Adrenal gland (tissue), 12 donors: Measurements from ENCODE around the gene TP53RK. TPM values are rescaled to one million over a fixed set of nuclear protein-coding genes. Genes with fewer than 3 reads are reported as not detected.
A peak's percentile ranks its signal among the peaks of the same experiment; 100 is the strongest.

Experiments
- DNase-seq, 7 donors: peaks; one replicate each; pipeline ENCODE4 v3.0.0-alpha.2; 2019 to 2020
- H3K27ac ChIP-seq, 5 donors: fragments of 200-600 bp; sonication (generic) in 4 of 5; 1 replicate in 3 of 5; 2 replicates in 2 of 5; pipeline versions ENCODE4 v1.5.1 to v1.8.0; 2016 to 2020; ENCODE audit warnings: mild to moderate bottlenecking in 1 of 5
- H3K27me3 ChIP-seq: fragments of 200-600 bp; 2 replicates; pipeline ENCODE4 v1.8.0; 2021
- H3K36me3 ChIP-seq, 2 donors: fragments of 200-600 bp; replicated peaks in 1 of 2; 1 replicate in 1 of 2; 2 replicates in 1 of 2; pipeline versions ENCODE4 v1.5.1 to v1.8.0; 2018 to 2022
- H3K4me1 ChIP-seq, 2 donors: fragments of 200-600 bp; replicated peaks in 1 of 2; 1 replicate in 1 of 2; 2 replicates in 1 of 2; pipeline versions ENCODE4 v1.5.1 to v1.8.0; 2018 to 2021
- H3K4me3 ChIP-seq, 4 donors: fragments of 200-600 bp; sonication (generic) in 3 of 4; one replicate each; pipeline ENCODE4 v1.5.1; 2016 to 2018
- H3K9me3 ChIP-seq, 3 donors: fragments of 200-600 bp; sonication (generic) in 1 of 3; replicated peaks in 1 of 3; 1 replicate in 2 of 3; 2 replicates in 1 of 3; pipeline versions ENCODE4 v1.5.1 to v1.8.0; 2016 to 2021
- CTCF ChIP-seq, 6 experiments: fragments of 450-650 bp in 4 of 6; fragments of 200-600 bp in 2 of 6; sonication (generic) in 1 of 6; IDR thresholded peaks; 1 replicate in 5 of 6; 2 replicates in 1 of 6; pipeline versions ENCODE4 v1.5.1 to v1.8.0; 2016 to 2021; ENCODE audit warnings: antibody characterized with exemption in 6 of 6, mild to moderate bottlenecking in 2 of 6, moderate library complexity in 1 of 6
- POLR2A ChIP-seq, 2 donors: fragments of 450-650 bp; IDR thresholded peaks; one replicate each; pipeline ENCODE4 v1.6.1; 2017; ENCODE audit warnings: antibody characterized with exemption in 2 of 2, mild to moderate bottlenecking in 2 of 2, moderate library complexity in 1 of 2
- WGBS, 4 donors: extraction: QIAGEN DNeasy Blood & Tissue Kit in 2 of 4; methylation state at CpG; one replicate each; pipeline versions ENCODE4 v1.1.5 to v1.1.7; 2013 to 2017; 5-methylcytosine and 5-hydroxymethylcytosine counted together
- intact Hi-C, 2 donors: fragments of 100-400 bp; cut with DNase I; formaldehyde crosslinking; loops; one replicate each; pipeline versions ENCODE4 v1.14.1 to v1.15.0; 2022 to 2023
- polyA plus RNA-seq, 3 donors: library from polyadenylated mRNA; stranded (reverse); fragments of 200-250 nt in 2 of 3; fragments of 350-450 nt in 1 of 3; fragmentation: Illumina TruSeq in 1 of 3; extraction: RNeasy Lipid Tissue Mini Kit (QIAGEN cat#74804) in 1 of 3; gene quantifications; one replicate each; pipeline ENCODE4 v1.2.3, GENCODE V29; 2013 to 2014
- total RNA-seq, 9 donors: library from RNA; depleted of rRNA in 4 of 9; stranded (reverse); fragments of >200 nt in 4 of 9; fragments of 120-200 nt in 1 of 9; fragmentation: NEBNext Ultra II Directional in 1 of 9; extraction: Animal tissue kit (Norgen Biotek cat#: 25700) in 1 of 9; gene quantifications; one replicate each; pipeline versions ENCODE4 v1.1.0 to v1.2.4, GENCODE V29; 2013 to 2023
- donor health status: healthy with polysubstance abuse.
- donor health status: Bipolar disorder and iron deficiency.
- donor health status: DM: yes; HTN: yes; CAD: no.
- donor health status: DM: no; HTN: no; CAD: no.
- donor health status: DM: no; HTN: no; CAD: no.
- donor health status: DM: yes; HTN: yes; CAD: no.

Gene TP53RK
- total and polyA plus RNA-seq, 12 donors, result 8.9 to 35.0 (median 16.9) TPM

DNA sequence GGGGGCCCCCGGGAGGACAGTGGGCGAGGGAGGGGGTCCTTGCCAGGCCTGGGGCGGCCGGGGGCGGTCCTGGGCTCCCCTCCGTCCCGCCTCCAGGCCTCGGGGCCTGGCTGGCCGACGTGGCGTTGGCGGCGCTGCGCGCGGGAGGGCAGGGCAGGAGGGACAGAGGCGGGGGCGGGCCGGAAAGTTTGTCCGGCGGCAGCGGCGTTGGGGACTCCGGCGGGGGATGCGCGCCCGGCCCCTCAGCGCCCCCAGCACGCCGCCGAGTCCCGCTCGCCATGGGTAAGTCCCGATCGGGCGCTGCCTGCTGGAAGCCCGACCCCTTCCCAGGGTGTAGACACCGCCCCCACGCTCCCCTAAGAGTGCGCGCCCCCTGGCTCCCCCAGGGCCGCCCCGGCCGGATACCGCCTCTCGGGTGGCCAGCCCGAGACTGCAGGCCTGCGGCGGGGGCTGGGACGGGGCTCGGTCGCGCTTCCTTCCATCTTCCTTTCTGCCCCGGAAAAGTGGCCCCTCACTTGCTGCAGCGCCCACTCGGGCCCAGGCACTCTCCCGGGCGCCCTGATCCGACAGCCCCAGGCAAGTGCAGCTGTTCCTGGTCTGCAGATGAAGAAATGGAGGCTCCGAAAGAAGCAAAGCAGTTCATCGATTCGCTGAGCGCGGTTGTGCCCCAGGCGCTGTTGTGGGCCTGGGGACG is 20.4 kb upstream of the TP53RK start, which contains the start of gene SLC2A10:
Gene SLC2A10 (plus strand): TSS at position 191 of the 694 bp plus-strand sequence. CDS start 88 bp downstream, at position 279.
- intact Hi-C loops, result no loop called here
- no peaks in the 10 kb centered on the region for H3K9me3 ChIP-seq
- H3K36me3 ChIP-seq, result no peaks in the 10 kb centered on the region
- TF ChIP-seq CTCF (IDR thresholded peaks at IDR 0.05), result no peak
- peak in 1 of 2 donors; percentile 15 for TF ChIP-seq POLR2A (IDR thresholded peaks at IDR 0.05)
- 1 to 10% (median 2%) methylated on average over 7 to 67 of the region's 67 CpGs for WGBS, 4 donors
- H3K4me1 ChIP-seq, result peaks cover 0 to 13% of the 10 kb centered on the region in 2 donors
- peak within 1 kb of the TSS in 3 of 4 donors; percentile 53 to 74 (median 64) for H3K4me3 ChIP-seq
- H3K27me3 ChIP-seq, result no peaks in the 10 kb centered on the region
- peak within 1 kb of the TSS in 4 of 5 donors; percentile 28 to 91 (median 54) for H3K27ac ChIP-seq
- DNase-seq, result peak; percentile 29 to 63 (median 40)

GRCh38 chr20:46709055-46709458 is 19.8 kb upstream of the TP53RK start:
- H3K4me3 ChIP-seq, result peak overlapping the region in 2 of 4 donors; percentile 53 to 64
- 61 to 72% (median 63%) methylated on average over 9 to 13 of the region's 13 CpGs for WGBS, 4 donors
- no peak for TF ChIP-seq CTCF (IDR thresholded peaks at IDR 0.05)
- TF ChIP-seq POLR2A (IDR thresholded peaks at IDR 0.05), result no peak
- intact Hi-C loops, result no loop called here
- no peaks in the 10 kb centered on the region for H3K27me3 ChIP-seq
- no peaks in the 10 kb centered on the region for H3K9me3 ChIP-seq
- no peaks in the 10 kb centered on the region for H3K36me3 ChIP-seq
- peaks cover 0 to 13% of the 10 kb centered on the region in 2 donors for H3K4me1 ChIP-seq
- no peak for DNase-seq
- peak overlapping the region in 4 of 5 donors; percentile 28 to 91 (median 54) for H3K27ac ChIP-seq

DNA sequence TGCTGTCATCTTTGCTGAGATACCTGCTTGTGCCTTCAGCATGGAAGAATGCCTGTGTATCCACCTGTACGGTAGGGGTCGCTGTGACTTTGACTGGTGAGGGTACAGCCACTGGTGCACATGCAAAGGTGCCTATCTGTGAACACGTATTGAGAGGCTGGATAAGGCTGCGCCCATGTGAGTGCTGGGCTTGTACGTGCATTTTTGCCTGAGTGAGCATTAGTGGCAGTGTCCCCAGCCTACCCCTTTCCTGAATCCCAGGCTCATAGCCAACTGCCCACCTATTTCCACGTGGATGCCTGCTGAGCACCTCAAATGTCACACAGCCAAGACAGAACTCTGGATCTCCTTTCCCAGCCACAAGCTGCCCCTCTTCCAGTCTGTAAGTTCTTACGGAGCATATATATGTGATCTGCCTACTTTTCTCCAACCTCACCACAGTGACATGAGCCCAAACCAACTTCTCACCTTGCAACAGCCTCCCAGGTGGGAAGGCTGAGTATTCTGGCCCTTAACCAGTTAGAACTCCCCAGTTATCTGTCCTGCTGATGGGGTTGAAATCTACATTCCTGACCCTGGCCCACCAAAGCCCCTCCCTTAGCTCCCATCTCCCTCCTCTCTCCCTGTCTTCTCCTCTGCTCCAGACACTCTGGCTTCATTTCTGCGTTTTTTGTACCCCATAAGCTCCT is 19.1 kb upstream of the TP53RK start:
- intact Hi-C loops, result no loop called here
- Histone ChIP-seq H3K4me1 (peaks cover 0 to 12% of the 10 kb centered on the region in 2 donors), H3K4me3 (no peak overlapping the region), H3K27ac (no peak overlapping the region), H3K9me3 (no peaks in the 10 kb centered on the region), H3K27me3 (no peaks in the 10 kb centered on the region), H3K36me3 (no peaks in the 10 kb centered on the region)
- no peak for TF ChIP-seq CTCF (IDR thresholded peaks at IDR 0.05)
- no peak for TF ChIP-seq POLR2A (IDR thresholded peaks at IDR 0.05)
- no peak for DNase-seq
- 55 to 69% (median 67%) methylated on average over 7 to 8 of the region's 8 CpGs for WGBS, 4 donors

GRCh38 chr20:46706242-46706641 is 17.0 kb upstream of the TP53RK start:
- Histone ChIP-seq H3K9me3 (no peaks in the 10 kb centered on the region), H3K27ac (no peak overlapping the region), H3K36me3 (no peaks in the 10 kb centered on the region), H3K27me3 (no peaks in the 10 kb centered on the region), H3K4me1 (peaks cover 0 to 8% of the 10 kb centered on the region in 2 donors), H3K4me3 (no peak overlapping the region)
- TF ChIP-seq CTCF (IDR thresholded peaks at IDR 0.05) (no peak), POLR2A (IDR thresholded peaks at IDR 0.05) (no peak)
- 90 to 95% (median 92%) methylated on average over 2 of the region's 2 CpGs for WGBS, 4 donors
- intact Hi-C loops, result no loop called here
- DNase-seq, result no peak
